Stimulated activated effector memory CD8-positive, alpha-beta T cell treated with anti-CD3 and anti-CD28 coated beads, Interleukin-12 subunit alpha, Interleukin-12 subunit beta, amount 100 ng/mL, for 72 hours (primary cell): Measurements from ENCODE around the gene DUS2.
A peak's percentile ranks its signal among the peaks of the same experiment; 100 is the strongest.
"Not testable (repeated sequence)": the region's sequence is repeated elsewhere in the genome, so short reads cannot be mapped to it uniquely, and the experiment has no call there.

ENCODE experiments used
- ATAC-seq: fragments of 150-1000 bp; cut with Tn5 transposase; 2 replicates; pipeline ENCODE4 v1.10.0; 2021
- DNase-seq, 2 donors: peaks; one replicate each; pipeline ENCODE4 v3.0.0; 2021 to 2022; ENCODE audit warnings: low spot score in 2 of 2
- H3K27ac Mint-ChIP-seq: one replicate; pipeline ENCODE4 v1.8.0; 2022; ENCODE audit warnings: mild to moderate bottlenecking, mixed read lengths
- H3K36me3 Mint-ChIP-seq: one replicate; pipeline ENCODE4 v1.8.0; 2022; ENCODE audit warnings: mild to moderate bottlenecking, mixed read lengths
- H3K4me1 Mint-ChIP-seq: one replicate; pipeline ENCODE4 v1.8.0; 2022; ENCODE audit warnings: mixed read lengths
- H3K4me3 Mint-ChIP-seq: one replicate; pipeline ENCODE4 v1.8.0; 2022; ENCODE audit warnings: mild to moderate bottlenecking, mixed read lengths
- H3K9me3 Mint-ChIP-seq: one replicate; pipeline ENCODE4 v1.8.0; 2022; ENCODE audit warnings: mixed read lengths

DUS2 gene

GRCh38 chr16:67993207-67994039, 29.7 kb upstream of the DUS2 start:
- no peaks in the 10 kb centered on the region for H3K36me3 Mint-ChIP-seq
- H3K9me3 Mint-ChIP-seq, result no peaks in the 10 kb centered on the region
- DNase-seq (peak; percentile 85 to 93), ATAC-seq (peak; percentile 92)
- H3K4me1 Mint-ChIP-seq, result peaks cover 33% of the 10 kb centered on the region
- peak overlapping the region; percentile 89 for H3K27ac Mint-ChIP-seq
- H3K4me3 Mint-ChIP-seq, result peak overlapping the region; percentile 69

- peak; percentile 14 for ATAC-seq
- not testable (repeated sequence) for H3K9me3 Mint-ChIP-seq, DNase-seq, H3K36me3 Mint-ChIP-seq
- peak overlapping the region; percentile 89 for H3K27ac Mint-ChIP-seq
- peaks cover 38% of the 10 kb centered on the region for H3K4me1 Mint-ChIP-seq
- H3K4me3 Mint-ChIP-seq, result peak overlapping the region; percentile 69
These were observed 29.1 kb upstream of the DUS2 start for GRCh38 chr16:67994040-67994408.

- H3K27ac Mint-ChIP-seq, result peak overlapping the region; percentile 89
- DNase-seq (no peak), ATAC-seq (no peak)
- H3K4me3 Mint-ChIP-seq, result no peak overlapping the region
- H3K4me1 Mint-ChIP-seq, result peaks cover 52% of the 10 kb centered on the region
- H3K9me3 Mint-ChIP-seq, result no peaks in the 10 kb centered on the region
- no peaks in the 10 kb centered on the region for H3K36me3 Mint-ChIP-seq
These were observed 27.7 kb upstream of the DUS2 start for GRCh38 chr16:67995423-67995822.

GRCh38 chr16:67996666-67997065, 26.4 kb upstream of the DUS2 start:
- Mint-ChIP-seq H3K27ac (no peak overlapping the region), H3K4me3 (no peak overlapping the region), H3K9me3 (no peaks in the 10 kb centered on the region), H3K36me3 (no peaks in the 10 kb centered on the region), H3K4me1 (peaks cover 55% of the 10 kb centered on the region)
- DNase-seq (no peak), ATAC-seq (no peak)

GRCh38 chr16:67998231-67998778, 24.8 kb upstream of the DUS2 start:
- Mint-ChIP-seq H3K4me1 (peaks cover 48% of the 10 kb centered on the region), H3K4me3 (peak overlapping the region; percentile 69), H3K27ac (peak overlapping the region; percentile 91)
- ATAC-seq, DNase-seq, H3K36me3 Mint-ChIP-seq, H3K9me3 Mint-ChIP-seq: not testable (repeated sequence)

GRCh38 chr16:67998779-67999688, 24.1 kb upstream of the DUS2 start, which contains the start of gene DPEP2:
TSS of gene DPEP2 (minus strand) at chr16:67999484. CDS start at chr16:67993212, 6,272 bp downstream.
- not testable (repeated sequence) for H3K36me3 Mint-ChIP-seq, H3K9me3 Mint-ChIP-seq
- ATAC-seq (peak; percentile 93), DNase-seq (peak in 1 of 2 donors; percentile 66)
- Mint-ChIP-seq H3K4me3 (peak within 1 kb of the TSS; percentile 69), H3K27ac (peak within 1 kb of the TSS; percentile 91), H3K4me1 (peaks cover 40% of the 10 kb centered on the region)

GRCh38 chr16:67999985-68000384, 23.1 kb upstream of the DUS2 start:
- Mint-ChIP-seq H3K4me3 (peak overlapping the region; percentile 69), H3K27ac (peak overlapping the region; percentile 91), H3K9me3 (no peaks in the 10 kb centered on the region), H3K36me3 (no peaks in the 10 kb centered on the region), H3K4me1 (peaks cover 38% of the 10 kb centered on the region)
- ATAC-seq, result peak; percentile 22
- DNase-seq, result no peak

GRCh38 chr16:68000450-68000849, 22.6 kb upstream of the DUS2 start:
- DNase-seq (no peak), ATAC-seq (no peak)
- peak overlapping the region; percentile 91 for H3K27ac Mint-ChIP-seq
- H3K9me3 Mint-ChIP-seq, result no peaks in the 10 kb centered on the region
- no peaks in the 10 kb centered on the region for H3K36me3 Mint-ChIP-seq
- H3K4me1 Mint-ChIP-seq, result peaks cover 35% of the 10 kb centered on the region
- peak overlapping the region; percentile 69 for H3K4me3 Mint-ChIP-seq

GRCh38 chr16:68003031-68003430, 20.1 kb upstream of the DUS2 start:
- Mint-ChIP-seq H3K4me1 (peaks cover 36% of the 10 kb centered on the region), H3K36me3 (no peaks in the 10 kb centered on the region), H3K27ac (no peak overlapping the region), H3K4me3 (no peak overlapping the region), H3K9me3 (no peaks in the 10 kb centered on the region)
- ATAC-seq (no peak), DNase-seq (no peak)

- Mint-ChIP-seq H3K27ac (peak overlapping the region; percentile 95), H3K4me1 (peaks cover 22% of the 10 kb centered on the region), H3K4me3 (no peak overlapping the region), H3K36me3 (no peaks in the 10 kb centered on the region), H3K9me3 (no peaks in the 10 kb centered on the region)
- DNase-seq (no peak), ATAC-seq (no peak)
These were observed 17.9 kb upstream of the DUS2 start for GRCh38 chr16:68005211-68005610.

GRCh38 chr16:68005786-68006286, 17.2 kb upstream of the DUS2 start:
- Mint-ChIP-seq H3K36me3 (no peaks in the 10 kb centered on the region), H3K4me1 (peaks cover 20% of the 10 kb centered on the region), H3K27ac (peak overlapping the region; percentile 95), H3K9me3 (no peaks in the 10 kb centered on the region), H3K4me3 (peak overlapping the region; percentile 34)
- DNase-seq (no peak), ATAC-seq (peak; percentile 85)

GRCh38 chr16:68009157-68009735, 13.8 kb upstream of the DUS2 start:
- ATAC-seq (no peak), DNase-seq (no peak)
- H3K4me3 Mint-ChIP-seq, result no peak overlapping the region
- peak overlapping the region; percentile 21 for H3K27ac Mint-ChIP-seq
- no peaks in the 10 kb centered on the region for H3K36me3 Mint-ChIP-seq
- H3K9me3 Mint-ChIP-seq, result no peaks in the 10 kb centered on the region
- peaks cover 26% of the 10 kb centered on the region for H3K4me1 Mint-ChIP-seq

GRCh38 chr16:68009872-68010271, 13.2 kb upstream of the DUS2 start:
- H3K9me3 Mint-ChIP-seq, ATAC-seq, H3K4me3 Mint-ChIP-seq, DNase-seq, H3K36me3 Mint-ChIP-seq: not testable (repeated sequence)
- H3K27ac Mint-ChIP-seq, result peak overlapping the region; percentile 21
- H3K4me1 Mint-ChIP-seq, result peaks cover 26% of the 10 kb centered on the region

- peaks cover 14% of the 10 kb centered on the region for H3K4me1 Mint-ChIP-seq
- no peaks in the 10 kb centered on the region for H3K36me3 Mint-ChIP-seq
- no peaks in the 10 kb centered on the region for H3K9me3 Mint-ChIP-seq
- DNase-seq (no peak), ATAC-seq (no peak)
- peak overlapping the region; percentile 68 for H3K27ac Mint-ChIP-seq
- no peak overlapping the region for H3K4me3 Mint-ChIP-seq
These were observed 9.6 kb upstream of the DUS2 start for GRCh38 chr16:68013440-68013839.

- ATAC-seq (no peak), DNase-seq (no peak)
- H3K4me1 Mint-ChIP-seq, result peaks cover 6% of the 10 kb centered on the region
- H3K27ac Mint-ChIP-seq, result peak within 1 kb of the TSS; percentile 43
- H3K9me3 Mint-ChIP-seq, result no peaks in the 10 kb centered on the region
- no peak within 1 kb of the TSS for H3K4me3 Mint-ChIP-seq
- no peaks in the 10 kb centered on the region for H3K36me3 Mint-ChIP-seq
These were observed 7.4 kb upstream of the DUS2 start, which contains the start of gene DPEP2NB for GRCh38 chr16:68015681-68016080. TSS of gene DPEP2NB (minus strand) at chr16:68015911. CDS start at chr16:68015770, 141 bp downstream.
